ENCODE results near the gene APOB.

DNA sequence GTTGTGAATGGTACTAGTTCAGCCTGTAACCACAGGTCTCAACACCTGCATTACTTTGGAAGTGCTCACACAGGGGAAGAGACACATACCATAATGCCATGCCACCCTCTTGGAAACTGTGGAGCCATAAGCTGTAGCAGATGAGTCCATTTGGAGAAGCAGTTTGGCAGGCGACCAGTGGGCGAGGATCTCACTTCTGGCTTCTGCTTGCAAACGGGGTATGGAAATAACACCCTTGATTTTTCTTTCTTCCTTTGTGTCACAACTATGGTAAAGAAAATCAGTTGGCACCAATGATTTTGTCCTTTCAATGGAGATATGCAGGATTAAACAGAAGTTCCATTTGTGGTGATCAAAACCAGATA, 28.6 kb downstream of the APOB start:
- TF ChIP-seq, protein P1, sequence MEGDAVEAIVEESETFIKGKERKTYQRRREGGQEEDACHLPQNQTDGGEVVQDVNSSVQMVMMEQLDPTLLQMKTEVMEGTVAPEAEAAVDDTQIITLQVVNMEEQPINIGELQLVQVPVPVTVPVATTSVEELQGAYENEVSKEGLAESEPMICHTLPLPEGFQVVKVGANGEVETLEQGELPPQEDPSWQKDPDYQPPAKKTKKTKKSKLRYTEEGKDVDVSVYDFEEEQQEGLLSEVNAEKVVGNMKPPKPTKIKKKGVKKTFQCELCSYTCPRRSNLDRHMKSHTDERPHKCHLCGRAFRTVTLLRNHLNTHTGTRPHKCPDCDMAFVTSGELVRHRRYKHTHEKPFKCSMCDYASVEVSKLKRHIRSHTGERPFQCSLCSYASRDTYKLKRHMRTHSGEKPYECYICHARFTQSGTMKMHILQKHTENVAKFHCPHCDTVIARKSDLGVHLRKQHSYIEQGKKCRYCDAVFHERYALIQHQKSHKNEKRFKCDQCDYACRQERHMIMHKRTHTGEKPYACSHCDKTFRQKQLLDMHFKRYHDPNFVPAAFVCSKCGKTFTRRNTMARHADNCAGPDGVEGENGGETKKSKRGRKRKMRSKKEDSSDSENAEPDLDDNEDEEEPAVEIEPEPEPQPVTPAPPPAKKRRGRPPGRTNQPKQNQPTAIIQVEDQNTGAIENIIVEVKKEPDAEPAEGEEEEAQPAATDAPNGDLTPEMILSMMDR (IDR thresholded peaks at IDR 0.05 in 4 of 5, conservative IDR thresholded peaks at IDR 0.05 in 1 of 5) = no peak
- TF ChIP-seq POLR2A (IDR thresholded peaks at IDR 0.05) = no peak

All from gastrocnemius medialis (tissue), 4 donors.